Middle frontal gyrus (tissue), 1 donor: Measurements from ENCODE around the gene PRR23E.

Experiments
- DNase-seq: peaks from one replicate; pipeline ENCODE4 v3.0.0-alpha.2; 2015; ENCODE audit warnings: low spot score; ENCODE audit errors: extremely low spot score

The PRR23E gene, protein sequence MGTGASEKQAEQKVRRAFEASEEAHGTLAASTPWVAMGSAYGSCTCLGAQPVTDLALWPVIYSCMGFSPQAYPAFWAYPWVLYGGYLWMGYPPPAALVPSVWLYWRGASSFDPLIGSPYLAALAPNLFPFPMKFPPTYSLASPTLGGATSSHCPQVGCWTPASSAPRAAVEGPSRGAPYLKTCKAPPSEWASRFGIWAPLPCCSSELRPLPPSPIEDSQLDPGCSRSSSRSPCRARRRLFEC

DNA sequence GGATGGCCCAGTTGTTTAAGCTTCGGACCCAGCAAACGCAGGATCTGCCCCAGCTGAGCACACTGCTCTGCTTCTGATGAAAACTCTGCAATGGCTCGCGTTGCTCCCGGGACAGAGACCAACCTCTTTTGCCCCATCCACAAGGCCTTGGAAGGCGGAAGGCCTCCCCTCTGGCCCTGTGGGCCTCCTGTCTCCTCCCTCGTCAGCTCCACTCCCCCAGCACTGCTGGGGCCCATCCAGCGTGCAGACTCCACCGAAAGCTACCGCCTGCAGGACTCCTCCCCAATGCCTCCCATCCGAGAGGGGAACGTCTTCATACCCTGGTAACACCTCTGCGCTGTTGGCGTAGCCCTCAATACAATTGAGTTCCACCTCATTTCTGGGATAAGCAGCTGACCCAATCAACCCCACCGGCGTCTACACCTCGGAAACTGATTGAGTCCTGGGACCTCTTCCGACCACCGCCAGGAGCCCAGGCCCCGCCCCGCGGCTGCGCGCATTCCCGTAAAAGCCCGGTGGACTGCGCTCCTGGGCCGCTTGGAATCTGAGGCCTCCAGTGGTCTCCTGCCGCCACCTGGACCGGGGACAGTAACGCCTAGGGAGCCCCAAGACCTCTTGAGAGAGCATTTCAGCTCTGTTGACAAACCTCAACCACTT lies at the start of gene PRR23E:
Gene PRR23E (plus strand): TSS at position 556 of the 657 bp plus-strand sequence. CDS start 3,555 bp downstream, outside the sequence.
- no peak for DNase-seq

- DNase-seq = no peak
These were observed 49.8 kb upstream of the PRR23E start for GRCh38 chr3:127143172-127143571.

DNA sequence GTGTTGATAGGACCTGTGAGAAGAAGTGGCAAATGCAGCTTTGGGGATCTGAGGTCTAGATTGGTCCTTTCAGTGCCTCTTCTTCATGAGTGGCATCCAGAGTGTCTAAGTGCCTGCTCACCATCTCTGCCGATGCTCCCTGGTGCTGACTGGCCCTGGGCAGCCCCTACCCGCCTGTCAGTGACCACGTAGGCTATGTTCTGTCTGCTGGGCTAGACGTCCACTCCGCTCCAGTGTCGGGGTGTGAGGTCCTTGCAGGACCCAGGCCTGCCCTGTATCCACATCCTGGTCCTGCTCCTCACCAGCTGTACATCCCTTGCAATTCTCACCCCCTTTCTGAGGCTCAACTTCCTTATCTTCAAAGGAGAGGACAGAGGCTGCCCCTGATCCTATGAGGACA lies 48.3 kb upstream of the PRR23E start:
- no peak for DNase-seq

- DNase-seq = no peak
These were observed 47.7 kb upstream of the PRR23E start for GRCh38 chr3:127145266-127145665.

DNA sequence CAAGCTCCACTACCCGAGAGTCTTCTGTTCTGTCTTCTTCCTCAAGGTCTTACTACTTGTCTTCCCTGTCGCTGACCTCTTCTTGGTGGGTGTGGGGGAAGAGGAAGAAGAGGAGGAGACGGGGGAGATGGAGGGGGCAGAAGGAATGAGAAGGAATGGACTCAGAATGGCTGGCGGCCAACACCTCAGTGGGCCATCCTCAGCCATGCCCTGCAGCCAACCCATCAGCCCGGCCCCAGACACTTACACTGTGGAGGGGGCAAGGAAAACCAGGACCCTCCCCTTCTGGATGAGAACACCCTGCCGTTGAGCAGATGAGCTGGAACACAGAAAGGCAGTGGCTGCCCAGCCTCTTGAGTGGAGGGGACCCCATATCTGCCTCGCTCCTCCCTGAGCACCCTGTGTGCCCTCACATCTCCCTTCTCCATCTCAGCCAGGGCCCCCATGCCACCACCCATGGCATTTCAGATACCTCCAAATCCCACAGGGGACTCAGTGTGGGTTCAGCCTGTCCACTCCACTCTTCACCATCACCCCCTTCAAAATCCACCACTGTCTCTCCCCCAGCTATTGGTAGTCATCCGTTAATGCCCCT lies 45.5 kb upstream of the PRR23E start:
- DNase-seq = no peak

GRCh38 chr3:127149621-127150310 lies 43.2 kb upstream of the PRR23E start:
- DNase-seq = no peak

DNA sequence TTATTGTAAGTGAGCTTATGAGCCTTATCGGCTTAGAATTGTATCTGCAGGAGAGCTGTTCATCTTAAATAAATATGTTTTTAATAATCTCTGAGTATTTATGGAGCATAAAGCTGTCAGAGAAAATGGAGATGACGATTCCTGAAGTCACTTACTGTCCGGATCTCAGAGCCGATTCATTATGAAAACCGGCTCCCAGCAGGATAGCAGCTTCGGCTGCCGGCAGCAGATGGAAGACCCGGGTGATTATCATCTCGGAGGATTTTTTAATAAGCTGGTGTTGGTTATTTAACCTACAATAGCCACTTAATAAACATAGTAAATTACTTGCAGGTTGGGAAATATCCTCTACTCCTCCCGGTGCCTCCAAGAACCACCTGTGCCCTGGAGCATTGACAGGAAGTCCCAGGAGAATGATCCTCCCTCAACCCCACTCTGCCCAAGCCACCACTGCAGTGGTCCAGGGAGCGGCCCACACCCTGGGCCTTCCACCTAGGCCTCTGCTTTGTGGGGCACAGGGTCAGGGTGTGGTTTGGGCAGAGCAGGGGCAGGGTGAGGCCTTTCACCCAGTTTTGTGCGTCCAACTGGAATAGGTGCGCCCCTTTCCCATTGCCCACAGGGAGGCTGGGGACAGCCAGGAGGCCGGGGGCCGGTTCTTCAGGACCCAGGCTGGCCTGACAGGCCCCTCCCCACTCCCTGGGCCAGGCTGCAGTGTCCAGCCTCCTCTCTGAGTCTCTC lies 42.2 kb upstream of the PRR23E start:
- DNase-seq = no peak

GRCh38 chr3:127151251-127151564 lies 41.7 kb upstream of the PRR23E start:
- DNase-seq = no peak

DNA sequence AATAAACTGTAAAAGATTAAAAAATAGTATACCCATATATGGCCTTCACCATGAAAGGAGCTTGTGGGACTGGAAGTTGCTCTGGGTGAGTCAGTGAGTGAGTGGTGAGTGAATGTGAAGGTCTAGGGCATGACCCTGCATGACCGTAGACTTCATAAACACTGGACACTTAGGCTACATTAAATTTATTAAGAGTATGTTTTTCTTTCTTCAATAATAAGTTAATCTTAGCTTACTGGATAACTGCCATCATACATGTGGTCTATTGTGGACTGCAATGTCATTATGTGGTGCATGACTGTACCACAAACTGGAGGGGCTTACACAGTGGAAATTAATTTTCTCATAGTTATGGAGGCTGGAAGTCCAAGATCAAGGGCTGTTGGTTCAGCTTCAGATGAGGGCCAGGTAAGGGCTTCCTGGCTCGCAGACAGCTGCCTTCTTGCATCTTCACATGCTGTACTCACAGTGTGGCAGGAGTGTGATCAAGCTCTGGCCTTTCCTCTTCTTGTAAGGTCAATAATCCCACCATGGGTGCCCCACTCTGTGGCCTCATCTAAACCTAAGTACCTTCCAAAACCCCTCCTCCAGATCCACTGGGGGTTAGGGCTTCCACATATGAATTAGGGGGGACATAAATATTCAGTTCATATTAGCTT lies 40.8 kb upstream of the PRR23E start:
- DNase-seq = no peak

DNA sequence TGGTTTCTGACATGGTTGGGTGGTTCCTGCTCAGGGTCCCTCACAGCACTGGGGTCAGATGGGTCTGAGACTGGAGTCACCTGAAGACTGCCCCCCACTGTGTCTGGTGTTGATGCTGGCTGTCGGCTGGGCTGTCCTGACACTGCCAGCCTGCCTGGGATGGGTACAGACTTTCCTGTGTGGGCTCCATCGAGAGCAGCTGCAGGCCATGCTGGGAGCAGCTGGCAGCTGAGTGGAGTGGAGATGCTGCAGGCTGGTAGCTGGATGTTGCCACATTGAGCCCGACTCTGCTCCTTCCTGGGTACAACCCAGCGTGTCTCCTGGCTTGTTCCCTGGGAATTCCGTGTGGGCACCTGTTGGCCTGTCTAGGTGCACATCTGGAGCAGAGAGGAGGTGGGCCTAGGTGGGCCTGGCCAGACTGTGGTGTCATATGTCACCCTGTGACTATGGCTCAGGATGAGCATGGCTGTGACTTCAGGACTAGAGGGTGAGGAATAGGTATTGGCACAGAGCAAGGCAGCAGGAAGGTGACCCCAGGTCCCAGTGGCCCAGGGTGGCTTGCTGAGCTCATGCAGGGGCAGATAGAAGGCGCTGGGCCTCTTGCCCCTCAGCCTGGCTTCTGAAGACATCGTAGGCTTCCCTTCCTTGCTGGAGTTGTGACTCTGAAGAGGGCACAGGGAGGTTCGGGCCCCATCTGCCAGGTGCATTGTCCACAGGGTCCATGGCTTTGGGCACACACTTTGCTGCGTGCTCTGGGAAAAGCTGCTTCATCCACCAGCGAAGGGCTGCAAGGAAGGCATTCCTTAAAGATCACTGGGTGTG lies 40.0 kb upstream of the PRR23E start:
- DNase-seq = no peak

- no peak for DNase-seq
These were observed 39.5 kb upstream of the PRR23E start for GRCh38 chr3:127153506-127153815.

DNA sequence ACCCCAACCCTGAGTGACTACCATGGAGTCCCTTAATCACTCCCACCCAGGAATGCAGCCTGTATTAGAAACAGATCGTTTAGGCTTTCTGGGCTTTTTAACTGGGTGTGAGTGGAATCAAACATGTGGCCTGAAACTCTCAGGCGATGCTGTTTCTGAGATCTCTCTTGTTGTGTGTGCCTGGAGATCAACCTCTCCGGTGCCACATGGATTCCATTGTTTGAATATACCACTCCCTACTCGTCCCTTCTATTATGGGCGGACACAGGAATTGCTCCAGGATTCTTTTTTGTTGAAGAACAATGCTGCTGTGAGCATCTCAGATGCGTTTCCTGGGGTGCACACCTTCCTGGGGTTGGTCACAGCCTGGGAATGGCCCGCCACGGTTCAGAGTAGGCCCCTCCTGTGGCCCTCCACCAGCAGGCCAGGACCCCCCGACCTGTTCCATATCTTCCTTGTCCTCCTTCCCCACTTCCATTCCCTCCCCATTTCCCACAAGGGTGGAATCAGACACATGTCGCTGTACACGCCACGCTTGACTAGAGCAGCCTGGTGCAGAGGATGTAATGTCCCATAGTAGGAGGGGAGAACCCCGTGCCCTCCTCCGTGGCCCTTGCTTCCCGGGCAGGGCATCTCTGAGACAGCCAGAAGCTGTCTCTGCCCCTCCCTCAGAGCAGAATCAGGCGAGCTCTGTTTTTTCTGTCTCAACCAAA lies 36.4 kb upstream of the PRR23E start:
- no peak for DNase-seq

DNA sequence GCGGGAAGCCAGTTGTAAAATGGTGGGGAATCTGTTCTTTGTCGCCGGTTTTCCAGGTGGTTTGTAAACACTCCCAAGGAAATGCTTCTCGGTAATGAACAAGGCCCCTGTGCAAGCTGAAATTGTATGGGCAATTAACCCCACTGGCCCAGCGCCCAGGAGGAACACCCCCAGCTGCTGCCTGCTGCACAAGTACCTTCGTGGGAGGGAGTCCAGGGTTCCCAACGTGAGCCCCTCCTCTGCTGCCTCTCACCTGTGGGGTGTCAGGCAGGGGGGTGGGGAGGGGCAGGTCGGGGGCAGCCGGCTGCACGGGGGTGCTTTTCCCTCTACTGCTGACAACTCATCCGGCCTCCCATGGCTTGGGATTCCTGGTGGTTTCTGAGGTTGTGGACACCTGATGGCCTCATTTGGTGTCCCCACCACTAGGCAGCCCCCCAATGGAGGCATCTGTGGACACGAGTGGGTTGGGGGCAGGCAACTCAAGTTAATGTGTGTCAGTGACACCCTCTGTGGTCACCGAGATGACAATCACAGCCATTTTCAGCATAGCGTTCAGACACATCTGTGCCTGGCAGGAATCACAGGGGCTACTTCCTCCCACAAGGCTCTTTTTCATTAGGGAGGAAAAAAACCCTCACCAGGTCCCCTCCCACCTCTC lies 35.6 kb upstream of the PRR23E start:
- no peak for DNase-seq

- DNase-seq = no peak
These were observed 34.2 kb upstream of the PRR23E start for GRCh38 chr3:127158614-127159229.

GRCh38 chr3:127159543-127159942 lies 33.4 kb upstream of the PRR23E start:
- no peak for DNase-seq

DNA sequence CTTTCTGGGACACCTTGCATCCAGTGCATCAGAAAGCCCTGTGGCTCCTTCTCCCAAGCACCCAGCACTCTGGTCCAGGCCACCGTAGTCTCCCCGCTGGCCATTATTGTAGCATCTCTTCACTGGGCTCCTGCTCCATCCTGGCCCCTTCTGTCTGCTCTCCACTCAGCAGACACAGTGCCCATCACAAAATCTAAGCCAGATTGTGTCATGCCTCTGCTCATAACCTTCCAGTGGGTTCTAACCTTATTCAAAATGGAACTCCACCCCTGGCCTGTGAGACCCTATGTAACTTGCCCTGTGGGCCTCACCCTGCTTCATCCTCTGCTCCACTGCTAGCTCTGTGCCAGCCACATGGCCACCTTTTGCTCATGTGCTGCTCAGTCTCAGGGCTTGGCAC lies 31.7 kb upstream of the PRR23E start:
- no peak for DNase-seq

DNA sequence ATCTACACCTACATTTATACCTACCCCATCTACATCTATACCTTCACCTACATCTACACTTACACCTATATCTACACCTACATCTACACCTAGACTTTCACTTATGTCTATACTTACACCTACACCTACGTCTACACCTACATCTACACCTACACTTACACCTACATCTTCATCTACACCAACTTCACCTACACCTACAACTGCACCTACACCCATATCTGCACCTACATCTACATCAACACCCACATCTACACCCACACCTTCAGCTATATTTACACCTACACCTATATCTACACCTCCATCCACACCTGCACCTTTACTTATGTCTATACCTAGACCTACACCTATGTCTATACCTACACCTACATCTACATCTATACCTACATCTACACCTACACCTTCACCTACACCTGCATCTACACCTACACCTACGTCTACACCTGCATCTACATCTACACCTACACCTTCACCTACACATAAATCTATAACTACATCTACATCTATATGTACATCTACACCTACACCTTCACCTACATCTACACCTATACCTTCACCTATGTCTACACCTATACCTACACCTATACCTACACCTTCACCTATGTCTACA lies 30.9 kb upstream of the PRR23E start:
- no peak for DNase-seq

DNA sequence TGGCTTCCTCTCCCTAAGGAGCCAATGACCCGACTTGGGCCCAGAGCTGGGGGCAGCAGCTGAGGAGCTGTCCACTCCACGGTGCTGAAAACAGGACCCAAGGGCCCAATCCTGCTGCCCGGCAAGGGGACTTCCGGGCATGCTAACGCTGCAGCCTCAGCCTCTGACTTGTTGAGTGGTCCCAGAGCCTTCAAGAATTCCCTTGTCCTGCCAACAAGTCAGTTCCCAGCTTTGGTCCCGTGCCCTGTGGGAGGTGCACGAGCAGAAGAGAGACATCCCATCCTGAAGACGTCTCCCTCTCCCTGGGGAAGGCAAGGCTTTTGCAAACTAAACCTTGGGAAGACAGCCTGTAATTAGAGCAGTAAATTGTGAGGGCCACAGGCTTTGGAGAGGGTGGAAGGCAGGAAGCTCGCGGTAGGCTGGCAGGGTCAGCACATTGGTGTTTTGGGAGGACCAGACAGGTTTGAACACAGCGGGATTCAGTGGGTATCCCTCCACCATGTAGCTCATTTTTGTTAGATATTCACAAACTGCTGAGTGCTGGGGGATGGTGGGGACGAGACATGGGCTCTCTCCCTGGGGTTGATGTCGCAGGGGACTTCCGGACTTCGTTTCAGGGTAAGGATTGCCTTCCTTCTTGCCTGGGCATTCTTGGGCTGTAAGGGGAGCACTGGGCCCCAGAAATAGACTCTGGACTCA lies 29.8 kb upstream of the PRR23E start:
- no peak for DNase-seq
